Measurements from ENCODE around the gene EIF5.

- TF ChIP-seq, protein P1, sequence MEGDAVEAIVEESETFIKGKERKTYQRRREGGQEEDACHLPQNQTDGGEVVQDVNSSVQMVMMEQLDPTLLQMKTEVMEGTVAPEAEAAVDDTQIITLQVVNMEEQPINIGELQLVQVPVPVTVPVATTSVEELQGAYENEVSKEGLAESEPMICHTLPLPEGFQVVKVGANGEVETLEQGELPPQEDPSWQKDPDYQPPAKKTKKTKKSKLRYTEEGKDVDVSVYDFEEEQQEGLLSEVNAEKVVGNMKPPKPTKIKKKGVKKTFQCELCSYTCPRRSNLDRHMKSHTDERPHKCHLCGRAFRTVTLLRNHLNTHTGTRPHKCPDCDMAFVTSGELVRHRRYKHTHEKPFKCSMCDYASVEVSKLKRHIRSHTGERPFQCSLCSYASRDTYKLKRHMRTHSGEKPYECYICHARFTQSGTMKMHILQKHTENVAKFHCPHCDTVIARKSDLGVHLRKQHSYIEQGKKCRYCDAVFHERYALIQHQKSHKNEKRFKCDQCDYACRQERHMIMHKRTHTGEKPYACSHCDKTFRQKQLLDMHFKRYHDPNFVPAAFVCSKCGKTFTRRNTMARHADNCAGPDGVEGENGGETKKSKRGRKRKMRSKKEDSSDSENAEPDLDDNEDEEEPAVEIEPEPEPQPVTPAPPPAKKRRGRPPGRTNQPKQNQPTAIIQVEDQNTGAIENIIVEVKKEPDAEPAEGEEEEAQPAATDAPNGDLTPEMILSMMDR (optimal IDR thresholded peaks at IDR 0.05 in 1 of 3, IDR thresholded peaks at IDR 0.05 in 1 of 3, conservative IDR thresholded peaks at IDR 0.05 in 1 of 3; ENCODE audit: extremely low read depth in 1 of 3, insufficient read depth in 2 of 3, low read length in 3 of 3), result no peak
- TF ChIP-seq EZH2 (IDR thresholded peaks at IDR 0.05; ENCODE audit: low read length), result no peak
Observed at GRCh38 chr14:103340480-103341212, 6.6 kb downstream of the EIF5 start.

Data from keratinocyte (primary cell).